SJCRH30 (cell line): ENCODE data around the gene RSPO4. TPM values are rescaled to one million over a fixed set of nuclear protein-coding genes. Genes with fewer than 3 reads are reported as not detected.

Experiments used
- DNase-seq, 2 experiments: peaks; one replicate each; pipeline ENCODE4 v3.0.0-alpha.2; 2015 to 2020
- H3K27ac ChIP-seq: fragments of 250-450 bp; sonication (Bioruptor Pico); 2 replicates; pipeline ENCODE4 v1.5.1; 2020; ENCODE audit warnings: mild to moderate bottlenecking, moderate library complexity
- H3K27me3 ChIP-seq: fragments of 250-450 bp; sonication (Bioruptor Pico); 2 replicates; pipeline ENCODE4 v1.5.1; 2020; ENCODE audit warnings: mild to moderate bottlenecking, moderate library complexity
- H3K36me3 ChIP-seq: fragments of 250-450 bp; sonication (Bioruptor Pico); 2 replicates; pipeline ENCODE4 v1.5.1; 2020; ENCODE audit warnings: mild to moderate bottlenecking, moderate library complexity
- H3K4me1 ChIP-seq: fragments of 250-450 bp; sonication (Bioruptor Pico); 2 replicates; pipeline ENCODE4 v1.5.1; 2020; ENCODE audit warnings: mild to moderate bottlenecking, moderate library complexity
- H3K4me3 ChIP-seq: fragments of 250-450 bp; sonication (Bioruptor Pico); 2 replicates; pipeline ENCODE4 v1.5.1; 2020; ENCODE audit warnings: mild to moderate bottlenecking, moderate library complexity
- H3K9me3 ChIP-seq: fragments of 250-450 bp; sonication (Bioruptor Pico); replicated peaks from 2 replicates; pipeline ENCODE4 v1.5.1; 2020; ENCODE audit warnings: mild to moderate bottlenecking, moderate library complexity
- total RNA-seq: library from RNA; depleted of rRNA; stranded (reverse); fragments of >200 nt; shearing (Covaris generic); gene quantifications from 2 replicates; pipeline ENCODE4 v1.2.3, GENCODE V29; 2014

RSPO4 gene
- total RNA-seq, 1 experiment from 2014 or later: not detected

GRCh38 chr20:922781-923180 lies 79.3 kb downstream of the RSPO4 start:
- H3K4me1 ChIP-seq: no peaks in the 10 kb centered on the region
- peaks cover 3% of the 10 kb centered on the region; the same call in 1 of the 2 replicates for H3K27me3 ChIP-seq
- H3K4me3 ChIP-seq: no peak overlapping the region
- H3K36me3 ChIP-seq: no peaks in the 10 kb centered on the region
- DNase-seq: no peak
- no peak overlapping the region for H3K27ac ChIP-seq
- no peaks in the 10 kb centered on the region for H3K9me3 ChIP-seq

- no peak for DNase-seq
- Histone ChIP-seq H3K27me3 (peaks cover 3% of the 10 kb centered on the region; the same call in 1 of the 2 replicates), H3K36me3 (no peaks in the 10 kb centered on the region), H3K9me3 (no peaks in the 10 kb centered on the region), H3K4me3 (no peak overlapping the region), H3K27ac (no peak overlapping the region), H3K4me1 (no peaks in the 10 kb centered on the region)
Observed at GRCh38 chr20:921068-921467, 81.0 kb downstream of the RSPO4 start.

GRCh38 chr20:920311-920710 lies 81.8 kb downstream of the RSPO4 start:
- Histone ChIP-seq H3K4me3 (no peak overlapping the region), H3K27ac (no peak overlapping the region), H3K36me3 (no peaks in the 10 kb centered on the region), H3K9me3 (no peaks in the 10 kb centered on the region), H3K4me1 (no peaks in the 10 kb centered on the region), H3K27me3 (peaks cover 3% of the 10 kb centered on the region; the same call in 1 of the 2 replicates)
- DNase-seq: no peak

- no peak overlapping the region for H3K4me3 ChIP-seq
- no peaks in the 10 kb centered on the region for H3K4me1 ChIP-seq
- no peaks in the 10 kb centered on the region for H3K36me3 ChIP-seq
- DNase-seq: no peak
- H3K27me3 ChIP-seq: peaks cover 3% of the 10 kb centered on the region; the same call in 1 of the 2 replicates
- H3K27ac ChIP-seq: no peak overlapping the region
- no peaks in the 10 kb centered on the region for H3K9me3 ChIP-seq
Observed at GRCh38 chr20:919491-919916, 82.6 kb downstream of the RSPO4 start.

GRCh38 chr20:917416-917815 lies 84.7 kb downstream of the RSPO4 start:
- peaks cover 3% of the 10 kb centered on the region for H3K27me3 ChIP-seq
- H3K27ac ChIP-seq: no peak overlapping the region
- no peaks in the 10 kb centered on the region for H3K4me1 ChIP-seq

GRCh38 chr20:916825-917224 lies 85.3 kb downstream of the RSPO4 start:
- Histone ChIP-seq H3K9me3 (no peaks in the 10 kb centered on the region), H3K27me3 (peaks cover 3% of the 10 kb centered on the region), H3K36me3 (no peaks in the 10 kb centered on the region), H3K27ac (no peak overlapping the region), H3K4me3 (no peak overlapping the region), H3K4me1 (no peaks in the 10 kb centered on the region)
- DNase-seq: no peak

More at GRCh38 chr20:917416-917815, 84.7 kb downstream of the RSPO4 start:
- no peaks in the 10 kb centered on the region for H3K9me3 ChIP-seq
- no peak for DNase-seq
- H3K4me3 ChIP-seq: no peak overlapping the region
- no peaks in the 10 kb centered on the region for H3K36me3 ChIP-seq

- Histone ChIP-seq H3K4me3 (no peak within 1 kb of the TSS), H3K36me3 (no peaks in the 10 kb centered on the region), H3K4me1 (no peaks in the 10 kb centered on the region; the same call in 1 of the 2 replicates), H3K27me3 (peaks cover 3% of the 10 kb centered on the region), H3K9me3 (no peaks in the 10 kb centered on the region), H3K27ac (no peak within 1 kb of the TSS)
- DNase-seq: no peak
Observed at GRCh38 chr20:916125-916799, 85.8 kb downstream of the RSPO4 start, which contains the start of gene ANGPT4. ANGPT4 (minus strand) TSS chr20:916334; CDS start chr20:916214, 120 bp downstream.

- peaks cover 3% of the 10 kb centered on the region for H3K27me3 ChIP-seq
- no peak overlapping the region for H3K4me3 ChIP-seq
- DNase-seq: no peak
- no peaks in the 10 kb centered on the region for H3K9me3 ChIP-seq
- H3K27ac ChIP-seq: no peak overlapping the region
- no peaks in the 10 kb centered on the region for H3K36me3 ChIP-seq
- H3K4me1 ChIP-seq: peaks cover 11% of the 10 kb centered on the region; the same call in 1 of the 2 replicates
Observed at GRCh38 chr20:914727-915498, 87.2 kb downstream of the RSPO4 start.

GRCh38 chr20:913306-913849 lies 88.7 kb downstream of the RSPO4 start:
- Histone ChIP-seq H3K9me3 (no peaks in the 10 kb centered on the region), H3K4me1 (peaks cover 11% of the 10 kb centered on the region; the same call in 1 of the 2 replicates), H3K27ac (no peak overlapping the region), H3K4me3 (no peak overlapping the region), H3K36me3 (no peaks in the 10 kb centered on the region), H3K27me3 (peaks cover 1% of the 10 kb centered on the region)
- DNase-seq: no peak

- H3K9me3 ChIP-seq: no peaks in the 10 kb centered on the region
- H3K27me3 ChIP-seq: no peaks in the 10 kb centered on the region; the same call in 1 of the 2 replicates
- H3K36me3 ChIP-seq: no peaks in the 10 kb centered on the region
- H3K27ac ChIP-seq: no peak overlapping the region
- no peak overlapping the region for H3K4me3 ChIP-seq
- no peak for DNase-seq
- peaks cover 11% of the 10 kb centered on the region; the same call in 1 of the 2 replicates for H3K4me1 ChIP-seq
Observed at GRCh38 chr20:911882-912600, 90.1 kb downstream of the RSPO4 start.

- Histone ChIP-seq H3K27me3 (no peaks in the 10 kb centered on the region; the same call in 1 of the 2 replicates), H3K9me3 (no peaks in the 10 kb centered on the region), H3K36me3 (no peaks in the 10 kb centered on the region), H3K4me3 (no peak overlapping the region), H3K27ac (no peak overlapping the region), H3K4me1 (peaks cover 11% of the 10 kb centered on the region; the same call in 1 of the 2 replicates)
- no peak for DNase-seq
Observed at GRCh38 chr20:910870-911770, 91.0 kb downstream of the RSPO4 start.

GRCh38 chr20:910132-910869 lies 91.8 kb downstream of the RSPO4 start:
- no peaks in the 10 kb centered on the region for H3K36me3 ChIP-seq
- peaks cover 11% of the 10 kb centered on the region; the same call in 1 of the 2 replicates for H3K4me1 ChIP-seq
- no peak overlapping the region for H3K27ac ChIP-seq
- DNase-seq: no peak
- no peak overlapping the region for H3K4me3 ChIP-seq
- no peaks in the 10 kb centered on the region for H3K9me3 ChIP-seq
- no peaks in the 10 kb centered on the region; the same call in 1 of the 2 replicates for H3K27me3 ChIP-seq

GRCh38 chr20:909641-910040 lies 92.5 kb downstream of the RSPO4 start:
- H3K27me3 ChIP-seq: no peaks in the 10 kb centered on the region; the same call in 1 of the 2 replicates
- H3K27ac ChIP-seq: no peak overlapping the region
- no peaks in the 10 kb centered on the region for H3K36me3 ChIP-seq
- no peaks in the 10 kb centered on the region for H3K9me3 ChIP-seq
- DNase-seq: no peak
- H3K4me1 ChIP-seq: peaks cover 11% of the 10 kb centered on the region; the same call in 1 of the 2 replicates
- no peak overlapping the region for H3K4me3 ChIP-seq
